D721Med (cell line): ENCODE data around the gene ZMIZ2.
"Not testable (repeated sequence)": the region's sequence is repeated elsewhere in the genome, so short reads cannot be mapped to it uniquely, and the experiment has no call there.

ENCODE experiments used
- DNase-seq: peaks from one replicate; pipeline ENCODE4 v3.0.0; 2011; ENCODE audit warnings: low spot score; ENCODE audit not compliant: insufficient read length
- FAIRE-seq: peaks from 2 replicates; lab custom pipeline; 2011; peaks lifted over from hg19 to GRCh38; lab: Jason Lieb, UNC
- CTCF ChIP-seq: IDR thresholded peaks from 2 replicates; pipeline ENCODE4 v1.5.1; 2012; ENCODE audit warnings: mild to moderate bottlenecking, control low read depth; ENCODE audit not compliant: insufficient read depth; ENCODE audit errors: missing control alignments

ZMIZ2 gene

DNA sequence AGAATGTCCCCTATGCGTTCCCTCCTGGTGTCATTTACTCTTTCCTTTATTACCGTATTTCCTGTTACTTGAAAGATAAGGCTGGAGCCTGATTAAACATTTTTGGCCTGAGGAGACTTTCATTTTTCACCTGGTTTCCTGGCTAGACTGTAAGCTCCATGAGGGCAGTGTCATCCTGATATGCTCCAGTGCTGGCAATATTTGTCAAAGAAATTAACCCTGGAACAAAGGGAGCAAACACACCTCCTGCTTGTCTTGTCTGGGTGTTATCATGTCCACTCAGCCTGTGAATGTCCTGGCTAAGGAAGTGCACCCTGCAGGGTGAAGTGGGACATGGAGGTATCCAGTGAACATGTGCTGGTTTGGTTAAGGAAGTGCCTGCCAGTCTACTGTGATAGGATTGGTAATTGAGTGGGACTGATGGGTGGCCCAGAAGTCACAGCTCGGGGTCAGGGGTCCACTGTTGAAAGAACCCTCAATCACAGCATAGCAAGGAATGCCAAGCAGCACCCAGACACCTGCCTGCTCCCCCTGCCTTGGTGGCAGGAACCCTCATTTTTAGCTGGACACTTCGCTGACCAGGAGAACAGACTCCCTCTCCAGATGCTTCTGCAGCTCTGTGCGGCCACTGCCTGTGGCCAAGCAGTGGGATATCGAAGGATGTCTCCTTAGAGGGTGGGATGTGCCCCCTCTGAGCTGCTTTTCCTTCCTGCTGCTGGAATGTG lies 26.9 kb downstream of the ZMIZ2 start:
- TF ChIP-seq CTCF = no peak
- no peak for FAIRE-seq

GRCh38 chr7:44776211-44776610 lies 27.6 kb downstream of the ZMIZ2 start:
- no peak for TF ChIP-seq CTCF
- FAIRE-seq (no peak), DNase-seq (no peak)

More for the DNA sequence above, 26.9 kb downstream of the ZMIZ2 start:
- DNase-seq = no peak

- no peak for FAIRE-seq
- no peak for DNase-seq
- TF ChIP-seq CTCF = no peak
Measured at GRCh38 chr7:44782460-44782859, 33.8 kb downstream of the ZMIZ2 start.

- TF ChIP-seq CTCF = no peak
- FAIRE-seq = no peak
- DNase-seq = no peak
Measured at GRCh38 chr7:44783407-44783806, 34.8 kb downstream of the ZMIZ2 start.

DNA sequence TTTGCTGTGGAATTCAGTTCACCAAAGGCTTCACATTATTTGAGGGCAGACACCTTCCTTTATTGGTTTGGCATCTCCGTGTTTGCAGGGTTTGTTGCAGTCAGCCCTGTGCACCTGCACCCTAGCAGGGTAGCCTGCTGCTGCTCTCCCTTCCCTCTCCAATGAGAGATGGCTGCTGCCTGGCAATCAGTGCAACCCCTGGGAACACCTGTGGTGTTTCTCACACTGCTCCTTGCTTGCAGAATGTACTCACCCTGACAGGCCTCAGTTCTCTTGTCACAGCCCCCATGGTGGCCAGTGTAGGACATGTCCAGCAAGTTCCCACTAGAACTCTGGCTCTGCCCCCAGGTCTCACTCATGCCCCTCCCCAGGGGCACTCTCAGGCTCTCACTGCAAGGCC lies 35.7 kb downstream of the ZMIZ2 start:
- no peak for TF ChIP-seq CTCF
- DNase-seq (no peak), FAIRE-seq (no peak)

GRCh38 chr7:44785218-44785617 lies 36.6 kb downstream of the ZMIZ2 start:
- FAIRE-seq, DNase-seq: not testable (repeated sequence)

DNA sequence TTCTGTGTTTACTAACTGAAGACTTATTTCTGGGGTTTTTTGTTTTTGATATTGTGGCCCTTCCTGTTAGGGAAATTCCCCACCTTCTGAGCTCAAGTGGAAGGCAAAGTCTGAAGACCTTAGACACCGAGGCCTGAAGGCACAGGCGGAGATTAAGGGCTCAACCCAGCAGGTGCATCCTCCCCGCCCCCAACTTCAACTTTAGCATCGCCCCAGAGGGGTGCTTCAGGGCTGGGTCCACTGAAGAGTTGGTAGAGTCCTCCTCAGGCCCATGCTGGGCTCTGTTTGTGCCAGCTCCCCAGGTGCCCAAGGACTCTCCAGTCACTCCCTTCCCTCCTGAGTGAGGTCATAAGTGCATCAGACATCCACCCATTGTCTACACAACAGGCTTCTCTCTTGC lies 38.4 kb downstream of the ZMIZ2 start:
- no peak for DNase-seq
- no peak for TF ChIP-seq CTCF
- no peak for FAIRE-seq
